B cell (primary cell): Measurements from ENCODE around the gene UTS2B. TPM values are rescaled to one million over a fixed set of nuclear protein-coding genes. Genes with fewer than 3 reads are reported as not detected.

ENCODE experiments used
- ATAC-seq: fragments of 200-7000 bp; cut with Tn5 transposase; one replicate; pipeline ENCODE4 v1.10.0; 2021; ENCODE audit warnings: low read depth, mild to moderate bottlenecking, moderate number of reproducible peaks, moderate library complexity
- CTCF ChIA-PET: fragments of 350-600 bp; sonication (Branson Sonifier 250); formaldehyde crosslinking; loops from one replicate; lab custom pipeline; 2021; ENCODE audit warnings: antibody characterized with exemption, inconsistent platforms; lab: Charles Lee
- POLR2A ChIA-PET: fragments of 350-600 bp; sonication (Branson Sonifier 250); formaldehyde crosslinking; loops from one replicate; lab custom pipeline; 2021; ENCODE audit warnings: antibody characterized with exemption; lab: Charles Lee
- DNase-seq: peaks from one replicate; pipeline ENCODE4 v3.0.0; 2013
- H2AFZ ChIP-seq: 2 replicates; pipeline ENCODE4 v1.6.1; 2012; ENCODE audit warnings: mild to moderate bottlenecking, low read depth, low read length; ENCODE audit not compliant: insufficient read depth, poor library complexity, severe bottlenecking
- H3K27ac ChIP-seq, 2 donors: 1 replicate in 1 of 2; 2 replicates in 1 of 2; pipeline ENCODE4 v1.5.1; 2012 to 2013; ENCODE audit warnings: low read length in 2 of 2, mild to moderate bottlenecking in 2 of 2, moderate library complexity in 1 of 2
- H3K27me3 ChIP-seq, 4 experiments: fragments of 200-600 bp in 1 of 4; sonication (generic) in 1 of 4; replicated peaks in 1 of 4; 1 replicate in 2 of 4; 2 replicates in 2 of 4; pipeline versions ENCODE4 v1.6.1 to v1.7.0; 2013 to 2016; ENCODE audit warnings: low read length in 3 of 4, mild to moderate bottlenecking in 2 of 4, mixed read lengths in 1 of 4, moderate library complexity in 1 of 4; ENCODE audit not compliant: insufficient read depth in 4 of 4, control insufficient read depth in 3 of 4; ENCODE audit errors: control extremely low read depth in 1 of 4
- H3K36me3 ChIP-seq, 2 experiments: replicated peaks in 1 of 2; 1 replicate in 1 of 2; 2 replicates in 1 of 2; pipeline versions ENCODE4 v1.6.1 to v1.7.1; 2013; ENCODE audit warnings: low read length in 1 of 2; ENCODE audit not compliant: insufficient read depth in 2 of 2, control insufficient read depth in 1 of 2; ENCODE audit errors: control extremely low read depth in 1 of 2, extremely low read depth in 1 of 2
- H3K4me1 ChIP-seq, 2 donors: fragments of 200-600 bp in 1 of 2; sonication (generic) in 1 of 2; 1 replicate in 1 of 2; 2 replicates in 1 of 2; pipeline versions ENCODE4 v1.5.1 to v1.6.1; 2013 to 2017; ENCODE audit warnings: low read length in 2 of 2; ENCODE audit not compliant: control insufficient read depth in 2 of 2, insufficient read depth in 2 of 2
- H3K4me2 ChIP-seq: replicated peaks from 2 replicates; pipeline ENCODE3; 2012; ENCODE audit warnings: mild to moderate bottlenecking, low read depth, low read length; ENCODE audit not compliant: poor library complexity, severe bottlenecking
- H3K4me3 ChIP-seq, 5 experiments: fragments of 200-600 bp in 1 of 5; sonication (generic) in 1 of 5; 1 replicate in 3 of 5; 2 replicates in 2 of 5; pipeline versions ENCODE4 v1.5.1 to v1.7.0; 2011 to 2016; ENCODE audit warnings: low read length in 4 of 5, mild to moderate bottlenecking in 4 of 5, low read depth in 2 of 5, control low read depth in 1 of 5, moderate library complexity in 1 of 5; ENCODE audit not compliant: insufficient read depth in 1 of 5; ENCODE audit errors: control extremely low read depth in 1 of 5, extremely low read depth in 1 of 5
- H3K79me2 ChIP-seq: fragments of 200-600 bp; sonication (generic); one replicate; pipeline ENCODE4 v1.6.0; 2016; ENCODE audit warnings: low read length; ENCODE audit not compliant: control insufficient read depth, insufficient read depth
- H3K9ac ChIP-seq: fragments of 200-600 bp; sonication (generic); 2 replicates; pipeline ENCODE4 v1.6.1; 2017; ENCODE audit warnings: mild to moderate bottlenecking, low read length, moderate library complexity
- H3K9me3 ChIP-seq, 3 donors: one replicate each; pipeline versions ENCODE4 v1.6.1 to v1.7.1; 2013; ENCODE audit warnings: low read length in 2 of 3; ENCODE audit not compliant: control insufficient read depth in 2 of 3, insufficient read depth in 1 of 3; ENCODE audit errors: control extremely low read depth in 1 of 3
- H4K20me1 ChIP-seq: 2 replicates; pipeline ENCODE4 v1.6.0; 2012; ENCODE audit warnings: mild to moderate bottlenecking, low read length; ENCODE audit not compliant: insufficient read depth, control insufficient read depth, poor library complexity, severe bottlenecking
- H3K27ac Mint-ChIP-seq: one replicate; pipeline ENCODE4 v1.8.0; 2021; ENCODE audit warnings: mixed read lengths
- H3K27me3 Mint-ChIP-seq: one replicate; pipeline ENCODE4 v1.8.0; 2021; ENCODE audit warnings: mixed read lengths
- H3K4me1 Mint-ChIP-seq: one replicate; pipeline ENCODE4 v1.8.0; 2021; ENCODE audit warnings: mixed read lengths
- H3K4me3 Mint-ChIP-seq: one replicate; pipeline ENCODE4 v1.8.0; 2021; ENCODE audit warnings: mixed read lengths
- H3K9me3 Mint-ChIP-seq: one replicate; pipeline ENCODE4 v1.8.0; 2022; ENCODE audit warnings: mixed read lengths; ENCODE audit not compliant: insufficient read depth
- EZH2 ChIP-seq: IDR thresholded peaks from 2 replicates; pipeline ENCODE4 v1.6.1; 2012; ENCODE audit warnings: borderline replicate concordance, low read depth, mild to moderate bottlenecking, moderate library complexity, low read length; ENCODE audit not compliant: insufficient read depth, poor library complexity, severe bottlenecking
- WGBS: methylation state at CpG from one replicate; pipeline ENCODE4 v1.1.5; 2013; ENCODE audit warnings: missing lambda C conversion rate; ENCODE audit not compliant: insufficient coverage; 5-methylcytosine and 5-hydroxymethylcytosine counted together
- intact Hi-C: fragments of 100-400 bp; cut with micrococcal nuclease; formaldehyde crosslinking; loops from one replicate; pipeline ENCODE4 v1.10.0; 2022
- polyA plus RNA-seq: library from polyadenylated mRNA; depleted of rRNA; stranded (reverse); fragments of >200 nt; gene quantifications from 2 replicates; pipeline ENCODE4 v1.2.3, GENCODE V29; 2012
- total RNA-seq, 2 donors: library from RNA; stranded (reverse); fragments of 120-200 nt in 1 of 2; gene quantifications; 1 replicate in 1 of 2; 2 replicates in 1 of 2; pipeline versions ENCODE4 v1.2.3 to v1.2.4, GENCODE V29; 2013 to 2022
- TF ChIP-seq, protein P1 (sequence below): fragments of 200-600 bp; IDR thresholded peaks from one replicate; pipeline ENCODE4 v1.8.0; 2022; ENCODE audit warnings: antibody characterized with exemption, mild to moderate bottlenecking

UTS2B gene
- total and polyA plus RNA-seq, 2 donors (not counting 1 experiment from before 2014, with no cell fraction given), result 1.8 to 2.0 TPM

DNA sequence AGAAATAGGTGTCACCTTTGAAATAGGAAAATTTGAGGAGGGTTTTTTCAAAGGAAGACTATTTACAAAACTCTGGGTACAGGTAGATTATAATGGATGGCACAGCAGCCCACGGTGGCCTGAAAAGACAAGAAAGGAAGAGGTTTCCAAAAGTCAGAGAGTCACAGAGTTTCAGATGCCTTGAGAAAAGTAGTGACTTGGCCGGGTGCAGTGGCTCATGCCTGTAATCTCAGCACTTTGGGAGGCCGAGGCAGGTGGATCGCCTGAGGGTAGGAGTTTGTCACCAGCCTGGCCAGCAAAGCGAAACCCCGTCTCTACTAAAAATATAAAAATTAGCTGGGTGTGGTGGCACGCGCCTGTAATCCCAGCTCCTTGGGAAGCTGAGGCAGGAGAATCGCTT lies 96.1 kb downstream of the UTS2B start:
- Histone ChIP-seq H3K27ac (no peak overlapping the region), H3K27me3 (no peaks in the 10 kb centered on the region), H3K9ac (no peak overlapping the region), H3K36me3 (no peaks in the 10 kb centered on the region), H4K20me1 (no peaks in the 10 kb centered on the region), H2AFZ (no peak overlapping the region), H3K4me3 (no peak overlapping the region), H3K9me3 (no peaks in the 10 kb centered on the region), H3K79me2 (no peaks in the 10 kb centered on the region), H3K4me2 (no peak overlapping the region), H3K4me1 (peaks cover 0 to 16% of the 10 kb centered on the region in 2 donors)
- Mint-ChIP-seq H3K9me3 (no peaks in the 10 kb centered on the region), H3K4me1 (peaks cover 21% of the 10 kb centered on the region), H3K4me3 (no peak overlapping the region), H3K27ac (no peak overlapping the region), H3K27me3 (no peaks in the 10 kb centered on the region)
- POLR2A ChIA-PET, result no interaction called here
- intact Hi-C loops, result no loop called here
- CTCF ChIA-PET, result interaction anchor here (1.1 kb wide), 1 partner anchor 11 kb away, joined by 3 read pairs; no protein-coding TSS in a partner anchor
- DNase-seq (no peak), ATAC-seq (no peak)
- WGBS, result 85% methylated on average over 7 of the region's 9 CpGs
- no peak for TF ChIP-seq EZH2
- TF ChIP-seq, protein P1, sequence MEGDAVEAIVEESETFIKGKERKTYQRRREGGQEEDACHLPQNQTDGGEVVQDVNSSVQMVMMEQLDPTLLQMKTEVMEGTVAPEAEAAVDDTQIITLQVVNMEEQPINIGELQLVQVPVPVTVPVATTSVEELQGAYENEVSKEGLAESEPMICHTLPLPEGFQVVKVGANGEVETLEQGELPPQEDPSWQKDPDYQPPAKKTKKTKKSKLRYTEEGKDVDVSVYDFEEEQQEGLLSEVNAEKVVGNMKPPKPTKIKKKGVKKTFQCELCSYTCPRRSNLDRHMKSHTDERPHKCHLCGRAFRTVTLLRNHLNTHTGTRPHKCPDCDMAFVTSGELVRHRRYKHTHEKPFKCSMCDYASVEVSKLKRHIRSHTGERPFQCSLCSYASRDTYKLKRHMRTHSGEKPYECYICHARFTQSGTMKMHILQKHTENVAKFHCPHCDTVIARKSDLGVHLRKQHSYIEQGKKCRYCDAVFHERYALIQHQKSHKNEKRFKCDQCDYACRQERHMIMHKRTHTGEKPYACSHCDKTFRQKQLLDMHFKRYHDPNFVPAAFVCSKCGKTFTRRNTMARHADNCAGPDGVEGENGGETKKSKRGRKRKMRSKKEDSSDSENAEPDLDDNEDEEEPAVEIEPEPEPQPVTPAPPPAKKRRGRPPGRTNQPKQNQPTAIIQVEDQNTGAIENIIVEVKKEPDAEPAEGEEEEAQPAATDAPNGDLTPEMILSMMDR, result no peak

DNA sequence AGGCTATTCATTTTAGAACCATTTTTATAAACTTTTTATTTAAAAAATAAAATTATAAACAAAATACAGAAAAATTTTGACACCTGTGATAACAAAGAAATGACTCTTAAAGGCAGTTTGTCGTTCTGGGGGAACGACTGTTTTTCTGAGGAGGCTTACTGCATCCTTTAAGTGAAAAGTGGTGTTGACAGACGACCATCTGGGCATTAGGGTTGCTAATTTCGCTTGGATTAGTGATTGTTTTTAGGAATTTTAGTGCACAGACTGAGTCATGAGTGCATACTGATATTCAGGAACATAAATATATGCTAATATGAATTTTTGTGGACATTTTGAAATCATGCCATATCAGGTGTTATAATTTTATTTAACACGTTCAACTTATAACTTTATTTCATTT lies 102.8 kb downstream of the UTS2B start:
- H3K9me3 ChIP-seq, result no peaks in the 10 kb centered on the region
- ATAC-seq (no peak), DNase-seq (no peak)
- no peaks in the 10 kb centered on the region for H3K27me3 ChIP-seq
- WGBS, result 89% methylated on average over 3 of the region's 5 CpGs
- intact Hi-C loops, result no loop called here
- no peak for TF ChIP-seq EZH2
- TF ChIP-seq, protein P1, result no peak
- no peak overlapping the region for H2AFZ ChIP-seq
- H3K4me1 ChIP-seq, result no peaks in the 10 kb centered on the region
- no peak overlapping the region for H3K9ac ChIP-seq
- no peaks in the 10 kb centered on the region for H3K36me3 ChIP-seq
- H3K79me2 ChIP-seq, result no peaks in the 10 kb centered on the region
- Mint-ChIP-seq H3K27me3 (peaks cover under 1% of the 10 kb centered on the region), H3K4me1 (no peaks in the 10 kb centered on the region), H3K4me3 (no peak overlapping the region), H3K9me3 (no peaks in the 10 kb centered on the region), H3K27ac (no peak overlapping the region)
- no peak overlapping the region for H3K4me2 ChIP-seq
- H3K4me3 ChIP-seq, result no peak overlapping the region
- ChIA-PET CTCF (no interaction called here), POLR2A (no interaction called here)
- no peaks in the 10 kb centered on the region for H4K20me1 ChIP-seq
- H3K27ac ChIP-seq, result no peak overlapping the region
